Adrenal gland (tissue), 5 donors: Measurements from ENCODE around the gene PEAK1.

Experiments used
- POLR2A ChIP-seq, 2 donors: fragments of 450-650 bp; IDR thresholded peaks; one replicate each; pipeline ENCODE4 v1.6.1; 2017; ENCODE audit warnings: antibody characterized with exemption in 2 of 2, mild to moderate bottlenecking in 2 of 2, moderate library complexity in 1 of 2
- TF ChIP-seq, protein P1 (sequence below), 6 experiments: fragments of 450-650 bp in 4 of 6; fragments of 200-600 bp in 2 of 6; sonication (generic) in 1 of 6; IDR thresholded peaks; 1 replicate in 5 of 6; 2 replicates in 1 of 6; pipeline versions ENCODE4 v1.5.1 to v1.8.0; 2016 to 2021; ENCODE audit warnings: antibody characterized with exemption in 6 of 6, mild to moderate bottlenecking in 2 of 6, moderate library complexity in 1 of 6
- donor health status: DM: no; HTN: no; CAD: no.

DNA sequence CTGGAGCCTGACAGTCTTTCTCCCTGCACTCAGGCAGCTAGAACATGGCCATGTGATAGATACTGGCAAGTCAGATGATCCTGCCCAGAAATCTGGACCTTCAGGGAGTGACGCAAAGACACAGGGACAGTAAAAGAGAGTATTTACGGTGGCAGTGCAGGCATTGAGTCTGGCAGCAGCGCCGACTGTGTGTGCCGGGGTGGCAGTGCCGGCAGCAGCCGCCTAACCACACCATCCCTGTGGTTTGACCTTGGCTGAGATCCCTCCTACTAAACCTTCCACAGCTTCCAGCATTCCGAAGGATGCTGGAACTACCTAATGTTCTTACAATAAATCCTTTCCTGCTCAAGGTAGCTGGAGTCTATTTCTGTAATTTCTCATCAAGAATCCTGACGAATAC, 344.4 kb downstream of the PEAK1 start:
- TF ChIP-seq, protein P1, sequence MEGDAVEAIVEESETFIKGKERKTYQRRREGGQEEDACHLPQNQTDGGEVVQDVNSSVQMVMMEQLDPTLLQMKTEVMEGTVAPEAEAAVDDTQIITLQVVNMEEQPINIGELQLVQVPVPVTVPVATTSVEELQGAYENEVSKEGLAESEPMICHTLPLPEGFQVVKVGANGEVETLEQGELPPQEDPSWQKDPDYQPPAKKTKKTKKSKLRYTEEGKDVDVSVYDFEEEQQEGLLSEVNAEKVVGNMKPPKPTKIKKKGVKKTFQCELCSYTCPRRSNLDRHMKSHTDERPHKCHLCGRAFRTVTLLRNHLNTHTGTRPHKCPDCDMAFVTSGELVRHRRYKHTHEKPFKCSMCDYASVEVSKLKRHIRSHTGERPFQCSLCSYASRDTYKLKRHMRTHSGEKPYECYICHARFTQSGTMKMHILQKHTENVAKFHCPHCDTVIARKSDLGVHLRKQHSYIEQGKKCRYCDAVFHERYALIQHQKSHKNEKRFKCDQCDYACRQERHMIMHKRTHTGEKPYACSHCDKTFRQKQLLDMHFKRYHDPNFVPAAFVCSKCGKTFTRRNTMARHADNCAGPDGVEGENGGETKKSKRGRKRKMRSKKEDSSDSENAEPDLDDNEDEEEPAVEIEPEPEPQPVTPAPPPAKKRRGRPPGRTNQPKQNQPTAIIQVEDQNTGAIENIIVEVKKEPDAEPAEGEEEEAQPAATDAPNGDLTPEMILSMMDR (IDR thresholded peaks at IDR 0.05): peak in 2 of 6 experiments; percentile 19 to 28
- peak in 1 of 2 donors; percentile 16 for TF ChIP-seq POLR2A (IDR thresholded peaks at IDR 0.05)
